ENCODE data around the gene CELF1.

CELF1 gene

GRCh38 chr11:47595029-47595428 lies 42.1 kb upstream of the CELF1 start:
- no peak overlapping the region for H3K9ac ChIP-seq (ENCODE audit: low read length)
- H3K9me3 ChIP-seq (replicated peaks; ENCODE audit: insufficient read depth, low read length) = no peaks in the 10 kb centered on the region
- H3F3A ChIP-seq (ENCODE audit: insufficient read depth, low read length) = no peaks in the 10 kb centered on the region
- no peak overlapping the region for H3K27ac ChIP-seq (ENCODE audit: low read length)
- DNase-seq = no peak
- H2AFZ ChIP-seq (ENCODE audit: low read length) = no peak overlapping the region
- no peaks in the 10 kb centered on the region for H3K27me3 ChIP-seq (replicated peaks; ENCODE audit: insufficient read depth, low read length)
- H4K20me1 ChIP-seq (ENCODE audit: insufficient read depth, low read length) = no peaks in the 10 kb centered on the region
- no peaks in the 10 kb centered on the region for H3K4me1 ChIP-seq (ENCODE audit: low read length)
- no peaks in the 10 kb centered on the region for H3K9me2 ChIP-seq (replicated peaks; ENCODE audit: insufficient read depth, low read length)
- H3K36me3 ChIP-seq (replicated peaks; ENCODE audit: insufficient read depth, low read length) = no peaks in the 10 kb centered on the region
- H3K4me3 ChIP-seq (ENCODE audit: low read length) = no peak overlapping the region
- TF ChIP-seq CTCF (IDR thresholded peaks at IDR 0.05; ENCODE audit: low read length) = no peak
- no peak for TF ChIP-seq EZH2phosphoT487 (IDR thresholded peaks at IDR 0.05; ENCODE audit: low read length)
- no peak for TF ChIP-seq EZH2 (optimal IDR thresholded peaks at IDR 0.05; ENCODE audit: low read depth, low read length)
- no peak overlapping the region for H3K4me2 ChIP-seq (ENCODE audit: low read depth, low read length)
- no peaks in the 10 kb centered on the region for H3K79me2 ChIP-seq (ENCODE audit: low read length)

GRCh38 chr11:47593934-47594855 lies 41.3 kb upstream of the CELF1 start, which contains the start of gene C1QTNF4:
Gene C1QTNF4 (minus strand): TSS chr11:47594411. CDS start chr11:47590810, 3,601 bp downstream.
- no peaks in the 10 kb centered on the region for H3K79me2 ChIP-seq (ENCODE audit: low read length)
- TF ChIP-seq EZH2phosphoT487 (IDR thresholded peaks at IDR 0.05; ENCODE audit: low read length) (no peak), EZH2 (optimal IDR thresholded peaks at IDR 0.05; ENCODE audit: low read depth, low read length) (no peak), CTCF (IDR thresholded peaks at IDR 0.05; ENCODE audit: low read length) (no peak)
- H3K4me2 ChIP-seq (ENCODE audit: low read depth, low read length) = no peak within 1 kb of the TSS
- H3K4me3 ChIP-seq (ENCODE audit: low read length) = no peak within 1 kb of the TSS
- H3K9me2 ChIP-seq (replicated peaks; ENCODE audit: insufficient read depth, low read length) = no peaks in the 10 kb centered on the region
- DNase-seq = no peak
- no peak within 1 kb of the TSS for H3K9ac ChIP-seq (ENCODE audit: low read length)
- no peaks in the 10 kb centered on the region for H3K4me1 ChIP-seq (ENCODE audit: low read length)
- no peak within 1 kb of the TSS for H2AFZ ChIP-seq (ENCODE audit: low read length)
- H4K20me1 ChIP-seq (ENCODE audit: insufficient read depth, low read length) = no peaks in the 10 kb centered on the region
- H3K36me3 ChIP-seq (replicated peaks; ENCODE audit: insufficient read depth, low read length) = no peaks in the 10 kb centered on the region
- no peaks in the 10 kb centered on the region for H3F3A ChIP-seq (ENCODE audit: insufficient read depth, low read length)
- no peak within 1 kb of the TSS for H3K27ac ChIP-seq (ENCODE audit: low read length)
- H3K9me3 ChIP-seq (replicated peaks; ENCODE audit: insufficient read depth, low read length) = no peaks in the 10 kb centered on the region
- no peaks in the 10 kb centered on the region for H3K27me3 ChIP-seq (replicated peaks; ENCODE audit: insufficient read depth, low read length)

GRCh38 chr11:47593492-47593933 lies 40.6 kb upstream of the CELF1 start:
- no peak overlapping the region for H3K9ac ChIP-seq (ENCODE audit: low read length)

More at GRCh38 chr11:47593492-47593933, 40.6 kb upstream of the CELF1 start:
- Histone ChIP-seq H3K4me1 (ENCODE audit: low read length) (no peaks in the 10 kb centered on the region), H4K20me1 (ENCODE audit: insufficient read depth, low read length) (no peaks in the 10 kb centered on the region), H3K27ac (ENCODE audit: low read length) (no peak overlapping the region), H3K4me3 (ENCODE audit: low read length) (no peak overlapping the region), H3K27me3 (replicated peaks; ENCODE audit: insufficient read depth, low read length) (no peaks in the 10 kb centered on the region), H3K36me3 (replicated peaks; ENCODE audit: insufficient read depth, low read length) (no peaks in the 10 kb centered on the region), H3K4me2 (ENCODE audit: low read depth, low read length) (no peak overlapping the region), H2AFZ (ENCODE audit: low read length) (no peak overlapping the region), H3K79me2 (ENCODE audit: low read length) (no peaks in the 10 kb centered on the region), H3K9me3 (replicated peaks; ENCODE audit: insufficient read depth, low read length) (no peaks in the 10 kb centered on the region), H3K9me2 (replicated peaks; ENCODE audit: insufficient read depth, low read length) (no peaks in the 10 kb centered on the region), H3F3A (ENCODE audit: insufficient read depth, low read length) (no peaks in the 10 kb centered on the region)
- no peak for TF ChIP-seq EZH2phosphoT487 (IDR thresholded peaks at IDR 0.05; ENCODE audit: low read length)
- TF ChIP-seq CTCF (IDR thresholded peaks at IDR 0.05; ENCODE audit: low read length) = no peak
- no peak for TF ChIP-seq EZH2 (optimal IDR thresholded peaks at IDR 0.05; ENCODE audit: low read depth, low read length)
- DNase-seq = no peak

Measured in MM.1S (cell line).